Coronary artery (tissue), 2 donors: ENCODE data around the gene ARHGEF3.

Experiments used
- DNase-seq: peaks from one replicate; pipeline ENCODE4 v3.0.0-alpha.2; 2017; ENCODE audit warnings: low spot score
- H3K27ac ChIP-seq, 2 donors: fragments of 200-600 bp; sonication (generic); one replicate each; pipeline ENCODE4 v1.5.1; 2016 to 2019
- H3K4me3 ChIP-seq: fragments of 200-600 bp; sonication (generic); 2 replicates; pipeline ENCODE4 v1.5.1; 2016; ENCODE audit warnings: mild to moderate bottlenecking, moderate library complexity
- TF ChIP-seq, protein P1 (sequence below): fragments of 200-600 bp; sonication (generic); IDR thresholded peaks from one replicate; pipeline ENCODE4 v1.5.1; 2019; ENCODE audit warnings: antibody characterized with exemption

The ARHGEF3 gene

DNA sequence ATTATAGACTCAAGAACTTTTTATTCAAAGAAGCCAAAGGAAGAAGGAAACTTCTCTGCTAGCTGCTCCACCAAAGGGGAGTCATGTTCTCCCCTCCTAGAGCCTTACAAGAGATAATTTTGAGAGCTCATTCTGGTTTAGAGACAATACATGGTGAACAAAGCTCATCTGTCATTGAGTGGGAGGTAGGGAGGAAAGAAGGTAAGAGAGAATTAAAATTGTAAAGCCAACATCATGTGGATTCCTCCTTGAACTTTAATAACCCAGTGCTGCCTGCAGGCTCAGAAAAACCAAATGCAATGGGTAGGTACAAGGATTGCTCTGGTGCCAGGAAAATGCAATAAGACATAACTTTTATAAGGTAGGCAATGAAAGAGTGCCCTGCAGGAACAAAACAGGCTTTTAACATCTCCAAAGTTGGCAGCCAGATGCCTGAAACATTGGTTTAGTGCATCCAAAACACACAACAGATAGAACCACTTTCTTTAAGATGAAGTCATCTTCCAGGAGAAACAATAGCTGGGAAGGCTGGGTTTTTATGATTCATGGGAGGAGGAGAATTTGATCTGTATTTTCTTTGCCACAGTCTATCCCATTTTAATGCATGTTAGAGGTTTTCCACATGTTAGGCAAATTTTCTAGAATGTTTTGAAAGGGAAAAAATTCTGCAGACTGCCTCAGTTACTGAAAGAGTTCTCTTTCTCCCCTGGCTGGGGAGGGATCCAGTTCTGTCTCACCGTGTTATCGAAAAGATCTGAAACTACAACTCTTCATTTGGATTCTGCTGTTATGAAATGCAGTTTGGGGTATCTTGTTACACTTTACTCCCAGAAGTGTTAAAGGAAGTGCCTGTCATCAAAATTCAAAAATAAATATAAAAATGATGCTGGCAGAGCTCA is 11.3 kb upstream of the ARHGEF3 start:
- Histone ChIP-seq H3K27ac (no peak overlapping the region), H3K4me3 (no peak overlapping the region)
- no peak for DNase-seq
- TF ChIP-seq, protein P1, sequence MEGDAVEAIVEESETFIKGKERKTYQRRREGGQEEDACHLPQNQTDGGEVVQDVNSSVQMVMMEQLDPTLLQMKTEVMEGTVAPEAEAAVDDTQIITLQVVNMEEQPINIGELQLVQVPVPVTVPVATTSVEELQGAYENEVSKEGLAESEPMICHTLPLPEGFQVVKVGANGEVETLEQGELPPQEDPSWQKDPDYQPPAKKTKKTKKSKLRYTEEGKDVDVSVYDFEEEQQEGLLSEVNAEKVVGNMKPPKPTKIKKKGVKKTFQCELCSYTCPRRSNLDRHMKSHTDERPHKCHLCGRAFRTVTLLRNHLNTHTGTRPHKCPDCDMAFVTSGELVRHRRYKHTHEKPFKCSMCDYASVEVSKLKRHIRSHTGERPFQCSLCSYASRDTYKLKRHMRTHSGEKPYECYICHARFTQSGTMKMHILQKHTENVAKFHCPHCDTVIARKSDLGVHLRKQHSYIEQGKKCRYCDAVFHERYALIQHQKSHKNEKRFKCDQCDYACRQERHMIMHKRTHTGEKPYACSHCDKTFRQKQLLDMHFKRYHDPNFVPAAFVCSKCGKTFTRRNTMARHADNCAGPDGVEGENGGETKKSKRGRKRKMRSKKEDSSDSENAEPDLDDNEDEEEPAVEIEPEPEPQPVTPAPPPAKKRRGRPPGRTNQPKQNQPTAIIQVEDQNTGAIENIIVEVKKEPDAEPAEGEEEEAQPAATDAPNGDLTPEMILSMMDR, result no peak

DNA sequence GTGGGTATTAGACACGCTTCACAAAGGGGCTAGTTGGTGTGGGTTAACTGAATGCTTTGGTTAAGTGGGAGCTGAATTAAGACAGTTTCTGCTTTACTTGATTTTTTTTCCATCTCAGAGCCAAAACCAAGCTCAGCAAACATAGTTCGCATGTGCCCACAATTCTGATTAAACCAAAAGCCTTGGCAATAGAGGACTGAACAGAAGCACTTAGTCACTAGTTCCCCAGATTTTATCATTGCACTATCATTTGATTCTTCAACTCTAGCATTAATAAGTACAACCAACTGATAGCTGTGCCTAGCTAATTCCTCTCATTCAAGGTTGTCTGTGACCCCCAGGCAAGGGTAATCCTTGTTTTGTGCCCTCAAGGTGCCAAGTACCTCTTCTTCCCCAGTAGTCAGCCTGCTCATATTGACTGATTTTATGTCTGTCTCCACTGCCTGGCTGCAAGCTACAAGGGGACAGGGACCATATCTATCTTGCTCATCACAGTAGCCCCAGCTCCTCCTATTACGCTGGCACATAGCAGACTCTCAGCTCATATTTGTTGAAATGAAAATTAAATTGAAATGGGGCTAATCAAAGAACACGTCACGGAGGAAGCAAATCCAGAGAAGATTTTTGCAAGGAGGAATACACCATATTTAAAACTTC is 9.9 kb upstream of the ARHGEF3 start:
- DNase-seq, result no peak
- no peak overlapping the region for H3K4me3 ChIP-seq
- TF ChIP-seq, protein P1, result no peak
- no peak overlapping the region for H3K27ac ChIP-seq

DNA sequence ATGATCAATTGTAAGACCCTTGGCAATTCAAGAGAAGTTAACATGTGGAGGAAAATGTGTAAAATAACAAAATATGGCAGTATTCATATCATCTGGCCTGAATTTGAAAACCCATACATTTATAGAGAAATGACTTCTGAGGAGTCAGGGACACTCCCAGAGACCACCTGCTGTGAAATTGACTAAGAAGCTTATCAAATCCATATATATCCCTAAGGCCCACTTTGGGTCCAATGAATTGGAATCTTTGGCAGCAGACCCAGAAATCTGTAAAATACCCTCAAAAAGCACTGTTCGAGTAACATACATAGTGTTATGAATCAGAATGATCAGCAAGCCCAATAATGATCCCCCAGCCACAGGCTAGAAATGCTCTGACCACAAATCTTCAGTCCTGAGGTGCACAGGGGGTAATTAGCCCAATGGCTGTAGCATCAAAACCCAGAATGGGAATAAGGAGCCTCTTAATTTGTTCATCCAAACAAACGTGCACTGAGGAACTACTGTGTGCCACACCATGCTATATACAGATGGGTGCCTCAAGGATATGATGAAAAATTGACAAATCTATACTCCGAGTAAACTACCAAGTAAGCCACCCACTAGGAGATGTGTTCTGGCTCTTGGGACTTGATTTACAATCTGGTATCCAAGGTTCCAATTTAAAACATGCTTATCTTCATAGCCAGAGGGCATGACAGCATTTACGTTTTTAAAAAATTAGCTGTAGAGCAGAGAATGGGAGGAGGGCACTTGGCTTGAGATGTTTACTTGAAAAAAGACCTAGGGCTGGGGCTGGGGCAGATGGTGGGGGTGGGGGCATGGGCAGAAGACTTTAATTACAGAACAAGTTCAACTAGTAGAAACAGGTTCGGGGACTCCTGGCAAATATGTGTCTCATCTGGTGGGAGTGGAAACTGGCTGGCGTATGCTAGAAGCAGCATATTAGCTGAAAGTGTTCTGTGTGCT is 9.1 kb upstream of the ARHGEF3 start:
- DNase-seq, result no peak
- H3K4me3 ChIP-seq, result no peak overlapping the region
- H3K27ac ChIP-seq, result no peak overlapping the region
- TF ChIP-seq, protein P1, result no peak

DNA sequence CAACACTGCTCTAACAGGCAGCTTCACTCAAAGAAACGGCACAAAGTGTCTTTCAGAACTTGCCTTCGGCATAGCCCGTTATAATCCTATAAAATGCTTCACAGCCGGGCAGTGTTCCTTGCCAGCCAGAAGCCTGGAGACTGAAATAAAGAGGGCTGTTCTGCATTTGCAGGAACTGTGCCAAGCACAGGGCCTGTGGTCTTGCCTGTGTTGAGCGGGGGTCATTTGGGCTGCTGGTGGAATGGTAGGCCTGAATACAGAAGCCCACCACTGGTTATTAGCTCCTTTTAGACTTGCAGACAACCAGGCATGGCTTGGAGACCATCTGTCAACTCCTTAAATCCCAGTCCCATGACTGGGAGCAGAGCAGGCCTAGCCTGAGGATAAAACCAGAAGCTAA is 4.7 kb upstream of the ARHGEF3 start:
- DNase-seq, result no peak
- Histone ChIP-seq H3K27ac (no peak overlapping the region), H3K4me3 (no peak overlapping the region)
- TF ChIP-seq, protein P1, result no peak

DNA sequence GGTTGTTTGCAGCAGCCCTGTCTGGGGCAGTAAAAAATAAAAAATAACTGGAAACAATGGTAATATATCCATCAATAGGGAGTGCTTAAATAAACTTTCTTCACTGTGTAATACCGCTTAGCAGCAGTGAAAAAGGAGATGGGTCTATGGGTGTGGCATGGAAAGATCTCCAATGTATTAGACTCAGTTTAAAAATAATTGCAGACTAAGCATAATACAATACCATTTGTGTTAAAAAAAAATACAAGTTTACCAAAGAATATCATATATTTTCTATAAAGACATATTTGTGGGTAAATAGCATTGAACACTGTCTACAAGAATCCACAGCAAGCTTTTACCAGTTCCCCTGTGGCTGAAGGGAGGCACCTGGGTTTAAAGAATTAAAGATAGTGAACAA is 1.0 kb upstream of the ARHGEF3 start:
- no peak for DNase-seq
- TF ChIP-seq, protein P1, result no peak
- Histone ChIP-seq H3K4me3 (no peak overlapping the region), H3K27ac (no peak overlapping the region)

DNA sequence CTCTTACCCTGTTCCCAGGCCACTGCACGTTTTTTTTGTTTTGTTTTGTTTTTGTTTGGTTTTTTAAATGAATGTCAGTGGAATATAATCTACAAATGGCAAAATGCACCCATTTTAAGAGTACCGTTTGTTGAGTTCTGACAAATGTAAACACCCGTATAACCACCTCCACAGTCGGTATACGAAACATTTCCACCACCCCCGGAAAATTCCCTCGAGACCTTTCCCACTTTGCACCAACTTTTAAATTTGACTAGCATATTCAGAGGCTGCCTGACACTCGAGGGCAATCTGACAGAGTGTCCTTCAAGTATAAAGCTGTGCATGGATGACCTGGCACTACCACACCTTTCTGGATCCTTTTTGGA is 613 bp upstream of the ARHGEF3 start:
- Histone ChIP-seq H3K27ac (peak overlapping the region in 1 of 2 donors; percentile 20), H3K4me3 (peak overlapping the region; percentile 77)
- TF ChIP-seq, protein P1, result no peak
- no peak for DNase-seq
